ENCODE data around the gene ZNF365. TPM values are rescaled to one million over a fixed set of nuclear protein-coding genes. Genes with fewer than 3 reads are reported as not detected.

ZNF365 gene
- total RNA-seq, 1 donor: 9.8 TPM

DNA sequence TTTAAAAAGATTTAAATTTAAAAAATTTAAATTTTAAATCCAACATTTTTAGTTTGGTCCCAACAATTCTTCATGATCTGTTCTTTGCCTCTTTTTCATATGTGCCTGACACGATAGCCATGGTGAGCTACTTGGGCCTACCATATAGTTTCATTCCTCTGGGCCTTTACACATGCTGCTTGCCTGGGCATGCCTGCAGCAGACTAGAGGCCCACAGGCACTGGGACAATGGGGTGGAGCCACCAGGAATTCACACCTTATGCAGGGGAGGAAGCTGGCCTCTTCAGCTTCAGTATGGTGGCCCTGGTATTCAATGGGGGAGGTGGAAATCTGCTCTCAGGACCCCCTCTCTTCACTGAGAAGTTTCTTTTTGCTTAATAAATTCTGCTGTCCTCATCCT lies 37.8 kb upstream of the ZNF365 start:
- Histone ChIP-seq H3K79me2 (ENCODE audit: insufficient read depth, low read length) (no peaks in the 10 kb centered on the region), H3K36me3 (ENCODE audit: insufficient read depth, low read length) (no peaks in the 10 kb centered on the region), H4K20me1 (ENCODE audit: insufficient read depth, low read length) (no peaks in the 10 kb centered on the region), H3K4me3 (ENCODE audit: insufficient read depth, low read length) (no peak overlapping the region), H3K27me3 (ENCODE audit: insufficient read depth, low read length) (no peaks in the 10 kb centered on the region), H3K27ac (ENCODE audit: low read depth, low read length) (no peak overlapping the region), H3K9me3 (ENCODE audit: low read depth, low read length) (no peaks in the 10 kb centered on the region), H2AFZ (ENCODE audit: low read length) (no peak overlapping the region), H3K4me1 (ENCODE audit: insufficient read depth, low read length) (no peaks in the 10 kb centered on the region), H3K4me2 (ENCODE audit: insufficient read depth, low read length) (no peak overlapping the region)
- DNase-seq (ENCODE audit: insufficient read length, low spot score, missing footprints): no peak
- TF ChIP-seq CTCF (IDR thresholded peaks at IDR 0.05; ENCODE audit: extremely low read depth, low read depth, low read length): no peak

GRCh38 chr10:62341419-62341818 lies 32.8 kb upstream of the ZNF365 start:
- Histone ChIP-seq H2AFZ (ENCODE audit: low read length) (no peak overlapping the region), H3K27me3 (ENCODE audit: insufficient read depth, low read length) (no peaks in the 10 kb centered on the region), H3K4me3 (ENCODE audit: insufficient read depth, low read length) (no peak overlapping the region), H3K36me3 (ENCODE audit: insufficient read depth, low read length) (no peaks in the 10 kb centered on the region), H3K4me2 (ENCODE audit: insufficient read depth, low read length) (no peak overlapping the region), H3K4me1 (ENCODE audit: insufficient read depth, low read length) (no peaks in the 10 kb centered on the region), H3K79me2 (ENCODE audit: insufficient read depth, low read length) (no peaks in the 10 kb centered on the region), H4K20me1 (ENCODE audit: insufficient read depth, low read length) (no peaks in the 10 kb centered on the region), H3K9me3 (ENCODE audit: low read depth, low read length) (peaks cover 4% of the 10 kb centered on the region), H3K27ac (ENCODE audit: low read depth, low read length) (no peak overlapping the region)
- no peak for DNase-seq (ENCODE audit: insufficient read length, low spot score, missing footprints)
- TF ChIP-seq CTCF (IDR thresholded peaks at IDR 0.05; ENCODE audit: extremely low read depth, low read depth, low read length): no peak

GRCh38 chr10:62343000-62343399 lies 31.2 kb upstream of the ZNF365 start:
- H3K4me2 ChIP-seq (ENCODE audit: insufficient read depth, low read length): no peak overlapping the region
- TF ChIP-seq CTCF (IDR thresholded peaks at IDR 0.05; ENCODE audit: extremely low read depth, low read depth, low read length): no peak
- H3K27ac ChIP-seq (ENCODE audit: low read depth, low read length): no peak overlapping the region
- H3K27me3 ChIP-seq (ENCODE audit: insufficient read depth, low read length): no peaks in the 10 kb centered on the region
- H2AFZ ChIP-seq (ENCODE audit: low read length): no peak overlapping the region
- no peak for DNase-seq (ENCODE audit: insufficient read length, low spot score, missing footprints)
- no peak overlapping the region for H3K4me3 ChIP-seq (ENCODE audit: insufficient read depth, low read length)
- no peaks in the 10 kb centered on the region for H3K4me1 ChIP-seq (ENCODE audit: insufficient read depth, low read length)
- H3K79me2 ChIP-seq (ENCODE audit: insufficient read depth, low read length): no peaks in the 10 kb centered on the region
- H3K9me3 ChIP-seq (ENCODE audit: low read depth, low read length): peaks cover 9% of the 10 kb centered on the region
- H3K36me3 ChIP-seq (ENCODE audit: insufficient read depth, low read length): no peaks in the 10 kb centered on the region
- H4K20me1 ChIP-seq (ENCODE audit: insufficient read depth, low read length): no peaks in the 10 kb centered on the region

DNA sequence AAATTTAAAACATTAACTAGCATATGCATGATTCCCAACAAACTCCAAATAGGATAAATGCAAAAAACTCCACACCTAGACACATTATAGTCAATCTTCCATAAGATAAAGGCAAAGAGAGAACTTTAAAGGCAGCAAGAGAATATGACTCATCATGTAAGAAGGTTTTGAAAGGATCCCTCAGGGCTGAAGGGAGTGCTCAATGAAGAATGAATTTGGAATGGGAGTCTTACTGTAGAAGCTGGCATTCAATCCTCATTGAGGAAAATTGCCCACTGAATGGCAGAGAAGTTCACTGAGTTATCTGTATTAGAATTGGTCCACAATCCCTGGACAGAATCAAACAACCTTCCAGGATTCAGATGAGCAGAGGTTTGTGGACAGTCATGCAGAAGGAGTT lies 26.1 kb upstream of the ZNF365 start:
- no peaks in the 10 kb centered on the region for H4K20me1 ChIP-seq (ENCODE audit: insufficient read depth, low read length)
- H3K27me3 ChIP-seq (ENCODE audit: insufficient read depth, low read length): no peaks in the 10 kb centered on the region
- H3K4me1 ChIP-seq (ENCODE audit: insufficient read depth, low read length): no peaks in the 10 kb centered on the region
- H3K4me2 ChIP-seq (ENCODE audit: insufficient read depth, low read length): no peak overlapping the region
- peaks cover 10% of the 10 kb centered on the region for H3K9me3 ChIP-seq (ENCODE audit: low read depth, low read length)
- H2AFZ ChIP-seq (ENCODE audit: low read length): no peak overlapping the region
- no peaks in the 10 kb centered on the region for H3K36me3 ChIP-seq (ENCODE audit: insufficient read depth, low read length)
- no peak overlapping the region for H3K27ac ChIP-seq (ENCODE audit: low read depth, low read length)
- no peaks in the 10 kb centered on the region for H3K79me2 ChIP-seq (ENCODE audit: insufficient read depth, low read length)
- TF ChIP-seq CTCF (IDR thresholded peaks at IDR 0.05; ENCODE audit: extremely low read depth, low read depth, low read length): no peak
- H3K4me3 ChIP-seq (ENCODE audit: insufficient read depth, low read length): no peak overlapping the region
- peak; percentile 65 for DNase-seq (ENCODE audit: insufficient read length, low spot score, missing footprints)

Measured in osteoblast (primary cell).